Measurements from ENCODE around the gene MAFF.

Gene MAFF

DNA sequence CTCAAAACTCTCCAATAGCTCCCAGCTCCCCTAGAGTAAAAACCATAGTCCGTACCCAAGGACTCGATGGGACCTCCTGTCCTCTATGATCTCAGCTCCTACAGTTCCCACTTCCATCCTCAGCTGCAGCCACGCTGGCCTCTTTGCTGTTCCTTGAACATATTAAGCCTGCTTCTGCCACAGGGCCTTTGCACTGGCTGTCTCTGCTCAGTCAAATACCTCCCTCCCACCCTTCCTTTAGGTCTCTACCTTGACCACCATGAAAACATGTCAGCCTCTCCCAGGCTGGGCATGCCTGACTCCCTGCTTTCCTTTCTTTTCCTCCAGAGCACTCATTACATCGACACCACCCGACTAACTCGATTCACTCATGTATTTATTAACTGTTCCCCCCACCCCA, 46.5 kb downstream of the MAFF start:
- DNase-seq (ENCODE audit: low read depth), result no peak

DNA sequence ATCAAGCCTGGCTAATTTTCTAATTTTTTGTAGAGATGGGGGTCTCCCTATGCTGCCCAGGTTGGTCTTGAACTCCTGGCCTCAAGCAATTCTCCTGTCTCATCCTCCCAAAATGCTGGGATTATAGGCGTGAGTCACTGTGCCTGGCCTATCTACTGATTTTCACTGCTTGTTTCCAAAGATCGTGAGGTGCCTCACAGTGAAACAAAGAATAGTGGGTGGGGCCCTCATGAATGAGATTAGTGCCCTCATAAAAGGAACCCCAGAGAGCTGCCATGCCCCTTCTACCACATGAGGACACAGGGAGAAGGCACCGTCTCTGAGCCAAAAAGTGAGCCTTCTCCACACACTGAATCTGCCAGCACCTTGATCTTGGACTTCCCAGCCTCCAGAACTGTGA, 47.5 kb downstream of the MAFF start:
- no peak for DNase-seq (ENCODE audit: low read depth)

DNA sequence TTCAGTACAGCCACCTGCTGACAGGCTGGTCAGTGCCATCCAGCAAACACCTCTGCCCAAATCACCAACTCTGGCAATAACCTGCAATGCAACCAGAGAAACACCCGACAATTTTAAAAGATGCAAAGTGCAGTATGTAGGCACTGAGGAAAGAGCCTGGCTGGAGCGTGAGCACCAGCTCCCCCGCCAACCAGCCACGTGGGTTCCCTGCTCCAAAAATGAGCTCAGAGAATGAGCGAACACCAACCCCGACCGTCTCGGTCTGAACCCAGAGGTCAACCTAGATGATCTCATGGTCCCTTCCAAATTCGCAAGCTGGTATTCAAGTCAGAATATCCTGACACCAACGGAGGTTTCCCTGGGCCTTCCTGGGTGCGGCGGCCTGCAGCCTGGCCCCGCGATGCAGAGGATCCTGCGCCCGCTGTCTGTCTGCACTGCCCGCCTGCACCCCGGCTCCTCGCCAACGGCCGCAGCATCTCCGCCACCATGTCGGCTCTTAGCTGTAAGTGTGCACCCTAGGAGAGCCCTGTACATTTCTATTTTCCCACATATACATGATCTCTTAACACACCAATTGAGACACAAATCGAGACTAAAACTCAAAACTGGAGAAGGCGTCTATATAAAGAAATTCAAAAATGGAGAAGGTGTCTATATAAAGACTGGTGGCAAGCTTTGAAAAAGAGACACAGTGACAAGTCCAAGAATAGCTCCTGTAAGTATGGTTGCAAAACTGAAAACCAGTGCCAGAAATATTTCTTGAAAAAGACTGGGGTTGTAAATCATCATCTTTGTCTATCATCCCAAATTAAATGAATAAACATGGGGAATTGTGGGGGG, 48.2 kb downstream of the MAFF start:
- no peak for DNase-seq (ENCODE audit: low read depth)

DNA sequence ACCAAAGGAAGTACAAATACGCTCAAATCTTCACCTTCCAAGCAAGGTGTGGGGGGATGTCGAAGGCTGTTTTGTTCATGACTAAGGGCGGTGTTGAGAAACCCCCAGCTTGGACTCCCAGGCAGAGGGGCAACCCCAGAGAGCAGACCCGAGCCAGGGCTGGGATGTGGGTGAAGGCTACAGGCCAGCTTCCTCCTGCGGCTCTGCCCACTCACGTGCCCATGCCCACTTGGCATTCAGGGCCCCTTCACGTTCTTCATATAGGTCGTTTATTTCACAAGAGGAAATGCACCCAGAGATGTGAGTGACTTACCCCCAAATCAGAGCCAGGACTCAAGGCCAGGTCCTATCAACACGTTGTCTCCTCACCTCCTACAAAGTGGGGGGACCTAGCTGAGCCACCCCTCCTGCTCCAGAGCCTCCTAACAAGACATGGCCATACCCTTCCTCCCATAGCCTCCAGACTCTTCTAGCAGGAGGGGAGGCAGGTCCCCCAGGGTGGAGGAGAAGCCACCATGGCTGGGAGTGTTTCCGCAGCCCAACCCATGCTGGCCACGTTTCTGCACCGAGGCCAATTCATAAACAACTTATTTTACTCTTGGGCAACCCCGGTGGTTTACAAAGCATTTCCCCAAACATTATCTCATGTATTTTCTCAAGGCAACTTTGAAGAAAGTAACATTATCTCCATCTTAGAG, 49.0 kb downstream of the MAFF start:
- no peak for DNase-seq (ENCODE audit: low read depth)

GRCh38 chr22:38251341-38251692, 49.5 kb downstream of the MAFF start:
- DNase-seq (ENCODE audit: low read depth), result no peak

- no peak for DNase-seq (ENCODE audit: low read depth)
Observed at GRCh38 chr22:38255697-38256096, 53.9 kb downstream of the MAFF start.

DNA sequence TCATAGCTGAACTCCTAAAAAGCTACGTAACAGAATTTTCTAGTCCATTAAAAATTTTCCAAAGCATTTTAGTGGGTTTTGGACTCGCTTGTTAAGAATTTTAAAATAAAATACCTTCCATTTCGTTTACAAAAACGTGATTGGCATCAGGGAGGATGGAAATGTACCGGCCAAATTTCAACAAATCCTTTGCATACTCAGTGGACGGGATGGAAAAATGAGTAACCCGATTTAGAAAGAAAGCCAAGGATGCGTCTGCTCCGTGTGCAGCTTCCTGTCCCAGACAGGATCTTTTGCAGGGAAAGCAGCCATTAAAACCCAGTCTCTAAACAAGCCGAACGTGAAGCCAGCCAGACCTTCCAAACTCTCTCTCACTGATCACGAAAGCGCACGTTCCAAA, 55.4 kb downstream of the MAFF start:
- peak; percentile 73 for DNase-seq (ENCODE audit: low read depth)

- no peak for DNase-seq (ENCODE audit: low read depth)
Observed at GRCh38 chr22:38257650-38258250, 56.0 kb downstream of the MAFF start.

DNA sequence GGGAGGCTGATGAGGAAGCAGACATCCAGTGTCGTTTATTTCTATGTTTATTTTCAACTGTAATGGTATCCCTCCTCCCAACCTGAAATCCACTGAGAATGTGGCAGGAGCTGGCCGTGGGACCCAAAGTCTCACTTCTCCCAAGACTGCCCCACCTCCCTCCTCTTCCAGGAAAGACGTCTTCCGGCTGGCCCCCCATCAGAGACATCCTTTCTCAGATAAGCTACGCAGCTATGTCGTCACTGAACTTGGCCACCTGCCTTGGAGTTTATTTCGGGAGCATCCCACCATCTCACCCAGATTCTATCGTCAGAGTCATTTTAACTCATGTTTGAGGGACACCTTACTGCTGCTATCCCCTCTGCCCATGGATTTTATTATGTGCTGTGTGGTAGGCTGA, 57.1 kb downstream of the MAFF start:
- DNase-seq (ENCODE audit: low read depth), result no peak

DNA sequence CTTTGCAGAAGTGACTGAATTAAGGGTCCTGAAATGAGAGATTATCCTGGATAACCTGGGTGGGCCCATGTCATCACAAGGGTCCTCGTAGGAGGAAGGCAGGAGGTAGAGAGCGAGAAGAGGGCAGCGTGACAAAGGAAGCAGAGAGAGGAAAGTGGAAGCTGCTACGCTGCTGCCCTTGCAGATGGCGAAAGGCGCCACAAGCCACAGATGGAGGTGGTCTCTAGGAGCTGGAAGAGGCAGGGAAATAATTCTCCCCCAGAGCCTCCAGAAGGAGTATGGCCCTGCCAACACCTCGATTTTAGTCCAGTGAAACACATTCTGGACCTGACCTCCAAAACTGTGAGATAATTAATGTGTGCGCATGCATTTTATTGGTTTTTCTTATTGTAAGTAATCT, 57.6 kb downstream of the MAFF start:
- DNase-seq (ENCODE audit: low read depth), result no peak

GRCh38 chr22:38260761-38261681, 59.2 kb downstream of the MAFF start:
- DNase-seq (ENCODE audit: low read depth), result no peak

GRCh38 chr22:38262051-38262795, 60.4 kb downstream of the MAFF start:
- no peak for DNase-seq (ENCODE audit: low read depth)

DNA sequence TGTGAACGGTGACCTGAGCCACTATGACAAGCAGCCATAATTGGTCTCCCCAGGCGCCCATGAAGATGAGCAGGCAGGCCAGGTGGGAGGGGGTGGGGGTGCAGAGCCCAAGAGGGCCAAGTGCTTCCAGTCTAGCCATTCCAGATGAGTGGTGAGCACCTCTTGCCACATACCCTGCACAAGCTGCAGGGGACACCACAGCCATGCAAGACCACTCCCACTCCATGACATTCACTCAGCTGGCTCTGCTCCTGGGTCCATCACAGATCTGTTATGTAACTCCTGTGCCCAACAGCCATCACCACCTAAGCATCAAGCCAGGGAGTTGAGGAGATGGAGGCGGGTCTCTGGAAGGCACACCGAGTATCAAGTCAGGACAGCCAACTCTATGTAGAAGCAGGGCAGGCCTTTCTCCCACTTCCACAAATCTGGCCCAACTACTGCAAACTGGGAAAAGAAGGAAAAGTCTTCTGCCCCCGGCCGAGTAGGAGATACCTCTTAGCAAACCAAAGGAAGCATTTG, 62.6 kb downstream of the MAFF start:
- DNase-seq (ENCODE audit: low read depth), result no peak
